ENCODE measurements around the gene ABCA10.

The ABCA10 gene

GRCh38 chr17:69230939-69231338 lies 2.3 kb upstream of the ABCA10 start:
- no peak for TF ChIP-seq CTCF (IDR thresholded peaks at IDR 0.05; ENCODE audit: low read depth, low read length, missing control alignments)
- DNase-seq (ENCODE audit: low read depth): no peak
- H3K4me3 ChIP-seq (ENCODE audit: low read depth, low read length): no peak overlapping the region

GRCh38 chr17:69228018-69228417 lies 606 bp downstream of the ABCA10 start:
- TF ChIP-seq CTCF (IDR thresholded peaks at IDR 0.05; ENCODE audit: low read depth, low read length, missing control alignments): no peak
- no peak overlapping the region for H3K4me3 ChIP-seq (ENCODE audit: low read depth, low read length)
- no peak for DNase-seq (ENCODE audit: low read depth)

GRCh38 chr17:69227541-69227940 lies 1.1 kb downstream of the ABCA10 start:
- no peak for TF ChIP-seq CTCF (IDR thresholded peaks at IDR 0.05; ENCODE audit: low read depth, low read length, missing control alignments)
- H3K4me3 ChIP-seq (ENCODE audit: low read depth, low read length): no peak overlapping the region
- no peak for DNase-seq (ENCODE audit: low read depth)

- no peak overlapping the region for H3K4me3 ChIP-seq (ENCODE audit: low read depth, low read length)
- DNase-seq (ENCODE audit: low read depth): peak; percentile 15
- TF ChIP-seq CTCF (IDR thresholded peaks at IDR 0.05; ENCODE audit: low read depth, low read length, missing control alignments): no peak
Measured at GRCh38 chr17:69223809-69224208, 4.8 kb downstream of the ABCA10 start.

- DNase-seq (ENCODE audit: low read depth): no peak
- no peak for TF ChIP-seq CTCF (IDR thresholded peaks at IDR 0.05; ENCODE audit: low read depth, low read length, missing control alignments)
- H3K4me3 ChIP-seq (ENCODE audit: low read depth, low read length): no peak overlapping the region
Measured at GRCh38 chr17:69222707-69223258, 5.8 kb downstream of the ABCA10 start.

- TF ChIP-seq CTCF (IDR thresholded peaks at IDR 0.05; ENCODE audit: low read depth, low read length, missing control alignments): no peak
- no peak for DNase-seq (ENCODE audit: low read depth)
- H3K4me3 ChIP-seq (ENCODE audit: low read depth, low read length): no peak overlapping the region
Measured at GRCh38 chr17:69220098-69220497, 8.5 kb downstream of the ABCA10 start.

- no peak for TF ChIP-seq CTCF (IDR thresholded peaks at IDR 0.05; ENCODE audit: low read depth, low read length, missing control alignments)
- no peak for DNase-seq (ENCODE audit: low read depth)
- no peak overlapping the region for H3K4me3 ChIP-seq (ENCODE audit: low read depth, low read length)
Measured at GRCh38 chr17:69218986-69219385, 9.6 kb downstream of the ABCA10 start.

Data from GM12864 (cell line).